Measurements from ENCODE around the gene ZNF423.
A peak's percentile ranks its signal among the peaks of the same experiment; 100 is the strongest.

The ZNF423 gene

DNA sequence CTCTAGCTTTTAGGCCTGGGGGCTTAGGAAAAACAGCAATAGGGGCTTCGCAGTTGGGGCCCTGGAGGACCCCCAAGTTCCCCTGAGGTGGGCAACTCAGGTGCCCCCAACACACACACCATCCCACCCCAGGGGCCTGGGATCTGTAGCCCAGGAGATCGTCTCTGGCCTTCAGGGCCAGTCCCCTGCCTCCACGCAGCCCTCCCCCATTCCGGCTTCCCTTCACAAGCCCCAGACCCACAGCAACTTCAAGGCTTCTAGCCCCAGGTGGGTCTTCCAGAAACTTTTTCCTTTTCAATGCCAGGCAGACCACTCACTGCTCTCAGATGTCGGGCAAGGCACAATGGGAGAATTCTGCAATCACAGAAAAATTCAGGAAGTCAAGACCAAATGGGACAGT, 402.9 kb downstream of the ZNF423 start:
- no peak for DNase-seq (ENCODE audit: low read depth)
- no peak overlapping the region for H3K4me3 ChIP-seq (ENCODE audit: low read depth, low read length)
- TF ChIP-seq, protein P1, sequence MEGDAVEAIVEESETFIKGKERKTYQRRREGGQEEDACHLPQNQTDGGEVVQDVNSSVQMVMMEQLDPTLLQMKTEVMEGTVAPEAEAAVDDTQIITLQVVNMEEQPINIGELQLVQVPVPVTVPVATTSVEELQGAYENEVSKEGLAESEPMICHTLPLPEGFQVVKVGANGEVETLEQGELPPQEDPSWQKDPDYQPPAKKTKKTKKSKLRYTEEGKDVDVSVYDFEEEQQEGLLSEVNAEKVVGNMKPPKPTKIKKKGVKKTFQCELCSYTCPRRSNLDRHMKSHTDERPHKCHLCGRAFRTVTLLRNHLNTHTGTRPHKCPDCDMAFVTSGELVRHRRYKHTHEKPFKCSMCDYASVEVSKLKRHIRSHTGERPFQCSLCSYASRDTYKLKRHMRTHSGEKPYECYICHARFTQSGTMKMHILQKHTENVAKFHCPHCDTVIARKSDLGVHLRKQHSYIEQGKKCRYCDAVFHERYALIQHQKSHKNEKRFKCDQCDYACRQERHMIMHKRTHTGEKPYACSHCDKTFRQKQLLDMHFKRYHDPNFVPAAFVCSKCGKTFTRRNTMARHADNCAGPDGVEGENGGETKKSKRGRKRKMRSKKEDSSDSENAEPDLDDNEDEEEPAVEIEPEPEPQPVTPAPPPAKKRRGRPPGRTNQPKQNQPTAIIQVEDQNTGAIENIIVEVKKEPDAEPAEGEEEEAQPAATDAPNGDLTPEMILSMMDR (IDR thresholded peaks at IDR 0.05; ENCODE audit: low read depth, low read length, missing control alignments) = no peak

GRCh38 chr16:49452578-49452977, 403.3 kb downstream of the ZNF423 start:
- no peak for DNase-seq (ENCODE audit: low read depth)
- H3K4me3 ChIP-seq (ENCODE audit: low read depth, low read length) = no peak overlapping the region
- TF ChIP-seq, protein P1 (IDR thresholded peaks at IDR 0.05; ENCODE audit: low read depth, low read length, missing control alignments) = no peak

DNA sequence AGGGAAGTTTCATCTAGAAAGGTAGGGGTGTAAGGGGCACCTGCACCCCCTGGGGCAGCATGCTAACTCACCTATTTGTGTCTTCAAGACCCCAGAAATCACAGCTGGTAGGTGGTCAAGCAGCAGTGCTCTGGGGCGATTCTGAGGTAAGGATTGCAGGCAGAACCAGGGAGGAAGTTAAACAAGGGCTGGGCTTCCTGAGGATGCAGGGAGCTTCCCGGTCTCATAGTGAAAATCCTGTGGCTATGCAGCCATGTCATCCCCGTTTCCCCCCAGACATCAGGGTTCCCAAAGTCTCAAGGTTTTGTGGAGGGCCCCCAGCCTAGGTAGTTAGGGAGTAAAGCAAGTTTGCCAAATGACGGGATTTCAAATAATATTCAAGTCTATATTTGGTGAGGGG, 403.8 kb downstream of the ZNF423 start:
- no peak overlapping the region for H3K4me3 ChIP-seq (ENCODE audit: low read depth, low read length)
- no peak for DNase-seq (ENCODE audit: low read depth)
- TF ChIP-seq, protein P1 (IDR thresholded peaks at IDR 0.05; ENCODE audit: low read depth, low read length, missing control alignments) = no peak

GRCh38 chr16:49446805-49447204, 409.1 kb downstream of the ZNF423 start:
- TF ChIP-seq, protein P1 (IDR thresholded peaks at IDR 0.05; ENCODE audit: low read depth, low read length, missing control alignments) = no peak
- no peak overlapping the region for H3K4me3 ChIP-seq (ENCODE audit: low read depth, low read length)
- DNase-seq (ENCODE audit: low read depth) = no peak

- TF ChIP-seq, protein P1 (IDR thresholded peaks at IDR 0.05; ENCODE audit: low read depth, low read length, missing control alignments) = no peak
- H3K4me3 ChIP-seq (ENCODE audit: low read depth, low read length) = no peak overlapping the region
- DNase-seq (ENCODE audit: low read depth) = no peak
Observed at GRCh38 chr16:49443576-49443975, 412.3 kb downstream of the ZNF423 start.

DNA sequence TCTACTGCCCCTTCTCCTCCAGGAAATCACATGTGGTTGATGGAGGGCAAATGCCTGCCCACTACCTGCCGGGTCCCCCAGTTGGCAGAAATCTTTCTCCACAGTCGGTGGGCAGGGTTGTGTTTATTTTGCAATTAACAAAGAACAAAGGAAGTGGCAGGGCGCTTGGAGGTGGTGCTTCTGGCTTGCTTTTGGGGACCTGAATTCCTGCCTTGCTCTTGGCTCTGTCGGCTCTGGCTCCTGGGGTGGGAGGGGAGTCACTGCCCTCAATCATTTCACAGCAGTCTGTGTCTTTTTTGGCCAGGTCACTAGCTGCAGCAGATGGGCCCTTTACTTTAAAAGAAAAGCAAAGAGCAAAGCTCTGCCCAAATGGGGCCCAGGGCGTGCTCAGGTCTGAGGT, 413.1 kb downstream of the ZNF423 start:
- H3K4me3 ChIP-seq (ENCODE audit: low read depth, low read length) = no peak overlapping the region
- TF ChIP-seq, protein P1 (IDR thresholded peaks at IDR 0.05; ENCODE audit: low read depth, low read length, missing control alignments) = no peak
- no peak for DNase-seq (ENCODE audit: low read depth)

- TF ChIP-seq, protein P1 (IDR thresholded peaks at IDR 0.05; ENCODE audit: low read depth, low read length, missing control alignments) = peak; percentile 60
- DNase-seq (ENCODE audit: low read depth) = peak; percentile 87
- H3K4me3 ChIP-seq (ENCODE audit: low read depth, low read length) = no peak overlapping the region; the same call in 1 of the 2 replicates
Observed at GRCh38 chr16:49441366-49441780, 414.5 kb downstream of the ZNF423 start.

Data from GM12864 (cell line).